ENCODE results near the gene FBXO47.

Gene FBXO47

GRCh38 chr17:38967290-38967738, at the start of gene FBXO47:
FBXO47 (minus strand) TSS chr17:38967403; CDS start chr17:38963025, 4,378 bp downstream.
- DNase-seq, result no peak

GRCh38 chr17:39016193-39017153, 49.3 kb upstream of the FBXO47 start:
- no peak for DNase-seq

GRCh38 chr17:39015546-39015935, 48.3 kb upstream of the FBXO47 start:
- no peak for DNase-seq

GRCh38 chr17:39014795-39015545, 47.8 kb upstream of the FBXO47 start:
- no peak for DNase-seq

GRCh38 chr17:39014044-39014794, 47.0 kb upstream of the FBXO47 start:
- DNase-seq, result no peak

GRCh38 chr17:39012725-39013124, 45.5 kb upstream of the FBXO47 start:
- DNase-seq, result no peak

GRCh38 chr17:39011907-39012468, 44.8 kb upstream of the FBXO47 start:
- DNase-seq, result peak in 1 of 2 experiments; percentile 19

- no peak for DNase-seq
These were observed 42.4 kb upstream of the FBXO47 start for GRCh38 chr17:39009581-39010001.

GRCh38 chr17:39008633-39009032, 41.4 kb upstream of the FBXO47 start:
- no peak for DNase-seq

- no peak for DNase-seq
These were observed 36.0 kb upstream of the FBXO47 start for GRCh38 chr17:39002991-39003715.

GRCh38 chr17:39001703-39002637, 34.8 kb upstream of the FBXO47 start:
- DNase-seq, result no peak

GRCh38 chr17:39000021-39000601, 32.9 kb upstream of the FBXO47 start:
- no peak for DNase-seq

- DNase-seq, result no peak
These were observed 29.6 kb upstream of the FBXO47 start for GRCh38 chr17:38996660-38997337.

- DNase-seq, result no peak
These were observed 26.8 kb upstream of the FBXO47 start for GRCh38 chr17:38994026-38994425.

GRCh38 chr17:38984666-38985065, 17.5 kb upstream of the FBXO47 start:
- no peak for DNase-seq

- DNase-seq, result peak; percentile 52 to 87
These were observed 15.9 kb upstream of the FBXO47 start for GRCh38 chr17:38982858-38983746.

- DNase-seq, result no peak
These were observed 14.4 kb upstream of the FBXO47 start for GRCh38 chr17:38981636-38982035.

- peak in 1 of 2 experiments; percentile 9 for DNase-seq
These were observed 13.5 kb upstream of the FBXO47 start for GRCh38 chr17:38980490-38981217.
